Body of pancreas (tissue), 4 donors: ENCODE measurements around the gene KCNQ4.

ENCODE experiments used
- CTCF ChIP-seq, 7 experiments: fragments of 450-650 bp in 4 of 7; fragments of 200-600 bp in 3 of 7; sonication (generic) in 3 of 7; IDR thresholded peaks; one replicate each; pipeline ENCODE4 v1.5.1; 2016 to 2019; ENCODE audit warnings: antibody characterized with exemption in 7 of 7
- POLR2A ChIP-seq, 3 donors: fragments of 450-650 bp; IDR thresholded peaks; one replicate each; pipeline ENCODE4 v1.6.1; 2016; ENCODE audit warnings: antibody characterized with exemption in 3 of 3, mild to moderate bottlenecking in 2 of 3

GRCh38 chr1:40748841-40749718, 34.5 kb upstream of the KCNQ4 start:
- TF ChIP-seq CTCF (IDR thresholded peaks at IDR 0.05), result no peak
- TF ChIP-seq POLR2A (IDR thresholded peaks at IDR 0.05), result no peak
